CD4-positive, alpha-beta T cell treated with Interleukin-10 for 1 hour (primary cell): ENCODE results near the gene HMGB2.

Source experiments
- DNase-seq: peaks from one replicate; pipeline ENCODE4 v3.0.0-alpha.2; 2020

The HMGB2 gene

DNA sequence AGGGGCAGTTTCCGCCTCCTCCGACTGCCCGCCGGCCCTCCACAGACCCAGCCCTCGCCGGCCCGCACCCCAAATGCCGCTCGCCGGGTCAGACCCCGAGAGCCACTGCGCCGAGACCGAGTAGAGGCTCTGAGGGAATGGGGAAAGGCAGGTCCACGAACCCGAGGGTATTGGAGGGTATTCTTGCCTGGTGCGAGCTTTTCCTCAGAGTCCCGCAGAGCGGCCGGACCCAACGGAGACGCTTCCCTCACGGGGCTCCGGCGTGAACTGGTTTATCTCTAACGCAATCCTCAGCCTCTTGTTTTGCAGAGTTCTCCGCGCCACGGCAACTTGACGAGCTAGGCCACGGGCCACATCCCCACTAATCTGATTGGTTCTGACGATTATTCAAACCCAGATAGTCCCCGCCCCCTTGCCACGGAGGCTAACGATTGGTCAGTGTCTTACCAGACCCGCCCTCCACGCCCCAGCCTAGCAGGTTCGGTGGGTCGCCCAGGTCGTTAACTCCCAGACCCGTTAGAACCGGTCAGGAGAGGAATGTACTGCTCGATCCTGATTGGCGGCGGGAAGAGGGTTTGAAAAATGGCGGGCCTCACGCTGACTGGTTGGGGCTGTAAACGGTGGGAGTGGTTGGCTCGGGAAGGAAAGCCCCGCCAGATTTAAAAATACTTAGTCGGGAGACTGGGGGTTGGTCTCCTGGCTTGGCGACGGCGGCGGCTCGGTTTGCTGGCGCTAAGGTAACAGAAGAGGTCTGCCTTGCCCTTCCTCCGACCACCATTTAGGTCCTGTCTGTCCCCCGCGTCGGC, at the start of gene HMGB2:
Gene HMGB2 (minus strand): TSS at position 274 of the 806 bp plus-strand sequence. CDS start 709 bp downstream, outside the sequence.
- peak; percentile 100 for DNase-seq

GRCh38 chr4:173382349-173382748, 48.2 kb upstream of the HMGB2 start:
- DNase-seq, result no peak

GRCh38 chr4:173381610-173382009, 47.5 kb upstream of the HMGB2 start:
- no peak for DNase-seq

DNA sequence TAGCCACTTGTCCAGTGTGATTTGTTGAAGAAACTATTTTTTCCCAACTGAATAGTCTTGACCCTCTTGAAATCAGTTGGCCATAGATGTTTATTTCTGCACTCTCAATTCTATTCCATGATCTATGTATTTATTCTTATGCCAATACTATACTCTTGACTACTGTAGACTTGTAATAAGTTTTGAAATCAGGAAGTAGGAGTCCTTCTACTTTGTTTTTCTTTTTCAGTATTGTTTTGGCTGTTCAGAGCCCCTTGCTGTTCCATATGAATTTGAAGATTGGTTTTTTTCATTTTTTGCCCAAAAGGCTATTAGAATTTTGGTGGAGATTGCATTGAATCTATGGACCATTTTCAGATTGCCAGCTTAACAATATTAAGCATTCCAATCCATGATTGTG, 46.8 kb upstream of the HMGB2 start:
- no peak for DNase-seq

- no peak for DNase-seq
These were observed 45.8 kb upstream of the HMGB2 start for GRCh38 chr4:173379929-173380328.

- no peak for DNase-seq
These were observed 40.4 kb upstream of the HMGB2 start for GRCh38 chr4:173374588-173374987.

DNA sequence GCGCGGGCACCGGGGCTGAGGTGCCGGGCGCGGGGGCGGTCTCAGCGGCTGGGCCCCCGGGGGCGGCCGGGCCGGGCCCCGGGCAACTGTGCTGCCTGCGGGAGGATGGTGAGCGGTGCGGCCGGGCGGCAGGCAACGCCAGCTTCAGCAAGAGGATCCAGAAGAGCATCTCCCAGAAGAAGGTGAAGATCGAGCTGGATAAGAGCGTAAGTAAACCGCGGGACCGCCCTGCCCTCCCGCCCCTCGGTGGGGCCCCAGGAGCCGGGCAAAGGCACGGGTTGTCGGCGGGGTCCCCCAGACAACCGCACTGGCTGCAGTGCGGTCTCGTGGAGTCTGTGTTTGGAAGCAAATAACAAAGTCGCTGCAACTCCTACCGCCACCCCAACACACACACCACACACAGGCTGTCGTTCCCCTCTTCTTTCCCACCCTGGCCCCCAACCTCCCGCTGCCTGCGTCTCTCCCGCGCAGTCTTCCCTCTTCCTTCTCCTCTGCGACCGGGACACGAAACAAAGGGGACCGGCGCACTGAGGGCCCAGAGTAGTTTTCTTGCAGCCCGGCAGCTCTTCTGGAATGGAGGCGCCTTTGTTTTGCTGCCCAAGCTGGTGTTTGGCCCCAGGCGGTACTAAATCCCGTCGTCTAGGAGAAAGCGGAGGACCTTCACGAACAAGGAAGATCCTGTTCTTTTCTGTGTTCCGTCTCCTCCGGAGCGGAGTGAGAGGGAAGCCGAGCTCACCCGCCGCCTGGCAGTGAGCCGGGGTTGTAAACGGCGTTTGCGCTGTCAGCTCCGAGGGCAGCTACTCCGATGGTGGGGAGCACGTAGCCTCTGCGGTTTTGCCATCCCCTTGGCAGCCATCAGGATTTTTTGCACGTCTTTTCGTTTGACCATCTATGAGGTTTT, 37.4 kb upstream of the HMGB2 start:
- peak; percentile 45 for DNase-seq

DNA sequence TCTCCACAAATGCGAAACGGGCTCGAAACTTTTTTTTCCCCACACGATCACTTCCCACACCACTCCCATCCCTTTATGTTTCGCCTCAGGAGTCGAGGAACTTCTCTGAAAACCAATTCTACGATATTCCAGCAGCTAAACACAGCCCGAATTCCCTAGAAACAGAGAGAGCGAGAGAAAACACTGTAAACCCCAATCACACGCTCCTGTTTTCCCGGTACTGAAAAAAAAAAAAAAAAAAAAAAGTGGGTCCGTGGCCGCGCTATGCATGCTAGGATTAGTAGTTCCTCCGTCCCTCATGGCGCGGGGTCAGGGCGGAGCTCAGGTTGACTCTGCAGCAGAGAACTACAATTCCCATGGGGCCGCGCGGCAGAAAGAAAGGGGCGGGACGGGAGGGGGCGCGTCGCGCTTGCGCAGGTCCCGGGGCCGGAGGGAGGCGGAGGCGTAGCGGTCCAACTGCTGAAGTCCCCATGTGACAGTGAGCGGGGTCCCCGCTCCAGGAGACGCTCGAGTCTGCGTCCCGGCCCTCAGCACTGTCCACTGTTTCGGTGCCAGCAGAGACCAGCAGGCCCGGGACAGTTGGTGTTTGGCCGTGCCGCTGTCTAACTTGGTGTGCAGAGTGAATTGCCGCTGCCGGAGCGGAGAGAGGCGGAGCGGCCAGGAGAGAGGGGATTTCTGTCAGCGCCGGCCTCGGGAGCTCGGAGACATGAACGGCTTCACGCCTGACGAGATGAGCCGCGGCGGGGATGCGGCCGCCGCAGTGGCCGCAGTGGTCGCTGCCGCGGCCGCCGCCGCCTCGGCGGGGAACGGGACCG, 36.5 kb upstream of the HMGB2 start, which contains the start of gene SAP30:
Gene SAP30 (plus strand): TSS at position 478 of the 815 bp plus-strand sequence. CDS start 229 bp downstream, at position 707.
- DNase-seq, result peak; percentile 97

DNA sequence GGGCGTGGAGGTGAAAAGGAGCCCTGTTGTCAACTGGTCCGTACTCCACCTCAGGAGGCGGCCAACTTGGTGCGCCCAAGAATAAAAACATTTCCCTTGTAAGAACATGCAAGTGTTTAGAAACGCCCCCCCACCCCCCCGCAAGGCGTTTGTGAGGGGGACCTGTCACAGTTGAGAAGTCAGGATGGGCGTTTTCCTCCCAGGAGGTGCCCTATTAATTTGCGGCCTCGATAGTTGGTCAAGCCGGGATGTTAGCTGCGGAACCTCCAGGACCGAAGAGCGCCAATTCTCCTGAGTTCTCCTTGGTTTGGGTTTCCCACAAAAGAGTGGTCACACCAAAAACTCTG, 35.9 kb upstream of the HMGB2 start:
- peak; percentile 74 for DNase-seq

DNA sequence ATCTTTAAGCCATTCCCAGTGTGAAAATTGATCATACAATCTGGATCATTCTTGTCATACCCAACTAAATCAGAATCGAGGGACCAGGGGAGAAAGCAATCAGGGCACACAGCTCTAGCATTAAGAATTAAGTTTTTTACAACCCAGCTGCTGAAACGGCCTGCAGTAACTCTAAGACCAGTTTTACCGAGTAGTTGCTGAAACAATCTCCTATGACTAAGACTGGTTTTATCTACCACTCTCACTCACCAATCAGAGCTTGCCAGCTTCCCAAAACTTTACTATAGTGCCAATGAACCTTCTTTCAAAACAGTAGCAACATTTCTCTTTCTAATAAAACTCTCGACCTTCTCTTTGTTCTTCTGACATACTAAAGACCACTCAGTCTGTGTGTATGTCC, 33.8 kb upstream of the HMGB2 start:
- no peak for DNase-seq

DNA sequence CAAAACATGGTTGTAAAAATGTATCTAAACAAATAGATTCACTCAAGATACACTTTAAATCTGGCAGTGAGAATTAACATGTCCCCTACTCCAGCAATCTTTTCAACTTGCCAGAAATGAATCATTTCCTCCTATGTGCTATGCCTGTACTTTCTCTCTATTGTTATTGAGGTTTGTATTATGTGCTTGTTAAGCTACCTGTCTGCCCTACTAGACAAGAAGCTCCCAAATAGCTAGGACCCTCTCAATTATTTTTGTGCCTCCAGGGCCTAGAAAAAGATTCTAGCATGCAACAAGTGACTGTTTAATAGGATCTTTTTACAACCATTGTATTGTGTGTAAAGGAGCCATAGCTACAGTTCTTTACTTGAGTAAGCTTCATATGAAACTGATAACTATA, 33.1 kb upstream of the HMGB2 start:
- no peak for DNase-seq

DNA sequence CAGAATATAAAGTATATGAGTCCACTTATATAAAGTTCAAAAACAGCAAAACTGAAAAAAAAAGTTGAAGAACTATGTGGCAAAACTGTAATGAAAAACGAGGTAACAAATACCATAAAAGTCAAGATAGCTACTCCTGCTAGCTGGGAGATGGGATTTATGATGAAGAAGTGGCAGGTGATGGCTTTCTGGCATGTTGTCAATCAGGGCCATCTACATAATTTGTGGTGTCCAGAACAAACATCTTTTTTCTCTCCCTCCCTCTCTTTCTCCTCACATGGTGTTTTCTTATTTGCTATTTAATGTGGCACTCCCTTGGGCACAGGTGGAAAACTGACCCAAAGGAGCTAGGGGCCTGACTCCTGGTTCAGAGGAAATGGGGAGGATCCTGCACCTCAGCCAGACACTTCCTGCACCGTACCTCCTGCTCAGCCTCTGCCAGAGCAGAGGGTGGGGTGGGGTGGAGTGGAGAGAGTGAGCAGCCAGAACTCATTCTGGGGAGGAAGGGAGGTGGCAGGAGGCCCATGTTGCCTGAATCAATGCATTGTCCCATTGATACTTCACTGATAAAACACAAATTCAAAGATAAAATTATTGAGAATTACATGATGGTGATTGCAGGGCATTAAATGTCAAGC, 31.3 kb upstream of the HMGB2 start:
- DNase-seq, result peak; percentile 14

DNA sequence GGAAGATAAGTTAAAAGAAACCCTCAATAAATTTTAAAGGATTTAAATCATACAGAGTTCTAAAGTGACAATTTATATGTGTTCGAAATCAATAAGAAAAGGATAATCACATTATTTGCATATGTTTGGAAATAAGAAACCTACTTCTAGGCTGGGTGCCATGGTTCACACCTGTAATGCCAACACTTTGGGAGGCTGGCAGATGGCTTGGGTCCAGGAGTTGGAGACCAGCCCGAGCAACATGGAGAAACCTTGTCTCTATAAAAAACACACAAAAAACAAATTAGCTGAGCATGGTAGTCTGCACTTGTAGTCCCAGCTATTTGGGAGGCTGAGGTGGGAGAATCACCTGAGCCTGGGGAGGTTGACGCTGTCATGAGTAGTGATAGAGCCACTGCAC, 28.5 kb upstream of the HMGB2 start:
- DNase-seq, result no peak

- no peak for DNase-seq
These were observed 26.5 kb upstream of the HMGB2 start for GRCh38 chr4:173360587-173361221.

DNA sequence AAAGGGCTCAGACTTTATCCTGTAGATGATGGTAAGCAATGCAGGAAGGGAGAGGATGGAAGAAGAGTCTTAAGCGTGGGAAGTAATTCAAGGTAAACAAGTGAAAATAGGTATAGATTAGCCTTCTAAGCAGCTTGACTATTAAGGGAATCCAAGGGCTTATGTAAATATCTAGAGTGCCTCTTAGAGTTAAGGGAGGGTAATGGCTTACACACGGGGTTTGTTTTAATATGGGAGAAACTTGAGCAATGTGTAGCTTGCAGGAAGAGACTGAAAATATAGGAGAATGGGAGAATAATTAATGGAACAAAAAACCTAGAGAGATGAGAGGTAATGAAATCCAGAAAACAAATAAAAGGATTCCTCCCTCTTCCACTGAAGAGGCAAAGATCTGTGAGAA, 23.8 kb upstream of the HMGB2 start:
- DNase-seq, result no peak

DNA sequence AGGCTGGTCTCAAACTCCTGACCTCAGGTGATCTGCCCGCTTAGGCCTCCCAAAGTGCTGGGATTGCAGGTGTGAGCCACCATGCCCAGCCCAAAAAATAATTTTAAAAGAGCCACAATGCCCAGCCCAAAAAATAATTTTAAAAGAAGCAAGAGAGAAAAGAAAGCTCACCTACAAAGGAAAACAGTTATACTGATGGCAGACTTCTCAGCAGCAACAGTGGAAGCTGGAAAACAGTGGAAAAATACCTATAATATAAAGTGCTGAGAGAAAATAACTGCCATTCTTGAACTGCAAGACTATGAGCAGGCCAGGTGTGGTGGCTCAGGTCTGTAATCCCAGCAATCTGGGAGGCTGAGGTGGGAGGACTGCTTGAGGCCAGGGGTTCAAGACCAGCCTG, 13.3 kb upstream of the HMGB2 start:
- DNase-seq, result no peak

DNA sequence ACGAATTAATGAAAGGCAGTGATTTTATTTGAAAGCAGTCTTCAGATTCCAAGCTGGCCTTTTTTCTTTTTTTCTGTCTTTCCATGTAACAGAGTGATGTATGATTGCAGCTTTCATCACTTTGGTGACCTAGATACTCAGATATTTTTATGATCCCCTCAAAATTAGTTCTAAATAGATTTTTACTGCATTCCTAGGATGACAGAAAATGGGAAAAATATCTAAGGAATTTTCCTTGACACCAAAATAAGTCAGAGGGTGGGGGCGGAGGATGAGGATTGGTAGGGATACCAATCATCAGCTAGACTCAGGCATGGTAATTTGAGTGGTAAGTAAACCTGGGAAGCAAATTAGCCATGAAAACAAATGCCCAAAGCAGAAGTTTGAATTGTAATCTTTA, 11.9 kb upstream of the HMGB2 start:
- no peak for DNase-seq

GRCh38 chr4:173345648-173346047, 11.5 kb upstream of the HMGB2 start:
- DNase-seq, result no peak

DNA sequence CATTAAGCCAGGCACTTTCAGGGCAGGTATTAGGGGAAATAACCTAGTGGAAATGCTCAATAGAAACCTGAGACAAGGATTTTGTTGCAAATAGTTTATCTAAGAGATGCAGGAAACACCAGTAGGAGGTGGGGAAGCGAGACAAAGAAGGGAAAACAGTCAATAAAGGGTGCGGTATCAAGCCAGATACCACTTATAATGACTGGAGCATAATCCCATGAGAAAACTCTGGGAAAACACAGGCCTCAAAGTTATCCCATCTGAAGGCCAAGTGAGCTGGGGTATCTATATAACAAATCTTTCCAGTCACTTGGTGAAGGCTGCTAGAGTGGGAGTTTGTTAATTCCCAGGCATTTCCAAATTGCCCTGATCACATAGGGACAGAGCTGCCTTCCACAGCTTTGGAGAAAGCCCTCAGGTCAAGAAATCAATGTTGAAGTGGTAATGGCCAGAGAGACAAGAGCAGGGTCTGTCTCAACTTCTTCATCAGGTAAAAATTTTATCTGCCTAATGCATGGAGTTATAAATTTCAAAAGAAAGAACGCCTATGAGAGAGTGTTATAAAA, 9.8 kb upstream of the HMGB2 start:
- no peak for DNase-seq

- DNase-seq, result no peak
These were observed 3.3 kb upstream of the HMGB2 start for GRCh38 chr4:173337463-173337862.

- peak; percentile 33 for DNase-seq
These were observed 964 bp upstream of the HMGB2 start for GRCh38 chr4:173334891-173335752.
